GM19468 (cell line): ENCODE data around the gene UBAC2.
"Not testable (repeated sequence)": the region's sequence is repeated elsewhere in the genome, so short reads cannot be mapped to it uniquely, and the experiment has no call there.

Source experiments
- ATAC-seq: cut with Tn5 transposase; IDR thresholded peaks from one replicate; pipeline ENCODE4 v1.9.1; 2021; ENCODE audit warnings: mild to moderate bottlenecking, moderate library complexity, moderate number of reproducible peaks; ENCODE audit not compliant: unreplicated experiment; ENCODE audit errors: extremely low read depth

Gene UBAC2

GRCh38 chr13:99210627-99211026 lies 10.0 kb downstream of the UBAC2 start:
- ATAC-seq, result not testable (repeated sequence)

GRCh38 chr13:99211421-99212035 lies 10.9 kb downstream of the UBAC2 start:
- no peak for ATAC-seq

GRCh38 chr13:99214232-99214631 lies 13.6 kb downstream of the UBAC2 start:
- ATAC-seq, result peak; percentile 65

GRCh38 chr13:99214731-99215130 lies 14.1 kb downstream of the UBAC2 start:
- ATAC-seq, result no peak

GRCh38 chr13:99215184-99215830 lies 14.7 kb downstream of the UBAC2 start:
- ATAC-seq, result no peak

- no peak for ATAC-seq
Observed at GRCh38 chr13:99217461-99218110, 16.9 kb downstream of the UBAC2 start.

GRCh38 chr13:99218126-99218525 lies 17.5 kb downstream of the UBAC2 start:
- ATAC-seq, result no peak

GRCh38 chr13:99218545-99218944 lies 17.9 kb downstream of the UBAC2 start:
- no peak for ATAC-seq

GRCh38 chr13:99218969-99219368 lies 18.3 kb downstream of the UBAC2 start:
- no peak for ATAC-seq

- ATAC-seq, result no peak
Observed at GRCh38 chr13:99220199-99220935, 19.7 kb downstream of the UBAC2 start.

- ATAC-seq, result no peak
Observed at GRCh38 chr13:99221567-99222239, 21.0 kb downstream of the UBAC2 start.

GRCh38 chr13:99223587-99223986 lies 22.9 kb downstream of the UBAC2 start:
- no peak for ATAC-seq

- no peak for ATAC-seq
Observed at GRCh38 chr13:99224021-99224420, 23.4 kb downstream of the UBAC2 start.

GRCh38 chr13:99225078-99225477 lies 24.4 kb downstream of the UBAC2 start:
- no peak for ATAC-seq

GRCh38 chr13:99226513-99226912 lies 25.9 kb downstream of the UBAC2 start:
- no peak for ATAC-seq

- no peak for ATAC-seq
Observed at GRCh38 chr13:99227331-99227900, 26.8 kb downstream of the UBAC2 start.

- no peak for ATAC-seq
Observed at GRCh38 chr13:99227909-99228688, 27.4 kb downstream of the UBAC2 start.

GRCh38 chr13:99228737-99229691 lies 28.4 kb downstream of the UBAC2 start:
- peak; percentile 92 for ATAC-seq
